COLO668 (cell line): ENCODE results near the gene KCNE2.
"Not testable (repeated sequence)": the region's sequence is repeated elsewhere in the genome, so short reads cannot be mapped to it uniquely, and the experiment has no call there.

Experiments
- DNase-seq: peaks from one replicate; lab custom pipeline; 2025; ENCODE audit not compliant: unreplicated experiment; lab: John Stamatoyannopoulos, UW

The KCNE2 gene

GRCh38 chr21:34406102-34406501 lies 42.3 kb downstream of the KCNE2 start:
- DNase-seq: not testable (repeated sequence)

- DNase-seq: not testable (repeated sequence)
Measured at GRCh38 chr21:34406676-34407075, 42.9 kb downstream of the KCNE2 start.

- not testable (repeated sequence) for DNase-seq
Measured at GRCh38 chr21:34407294-34407693, 43.5 kb downstream of the KCNE2 start.

- not testable (repeated sequence) for DNase-seq
Measured at GRCh38 chr21:34417448-34418077, 53.8 kb downstream of the KCNE2 start.
